WTC11 (cell line): ENCODE measurements around the gene TUNAR. TPM values are rescaled to one million over a fixed set of nuclear protein-coding genes. Genes with fewer than 3 reads are reported as not detected.
A peak's percentile ranks its signal among the peaks of the same experiment; 100 is the strongest.

Source experiments
- ATAC-seq: fragments of 200-7000 bp; cut with Tn5 transposase; 2 replicates; pipeline ENCODE4 v1.10.0; 2021; ENCODE audit warnings: mild to moderate bottlenecking, moderate library complexity
- CTCF ChIA-PET: fragments of 300-600 bp; sonication (Branson Sonifier 250); formaldehyde crosslinking; loops from one replicate; lab custom pipeline; 2021; ENCODE audit warnings: antibody characterized with exemption; lab: Charles Lee
- POLR2A ChIA-PET: fragments of 350-600 bp; sonication (Branson Sonifier 250); formaldehyde crosslinking; loops from one replicate; lab custom pipeline; 2021; ENCODE audit warnings: antibody characterized with exemption; lab: Charles Lee
- DNase-seq: peaks from one replicate; pipeline ENCODE4 v3.0.0; 2021; ENCODE audit warnings: low spot score
- H3K27ac Mint-ChIP-seq: 2 replicates; pipeline ENCODE4 v1.8.0; 2021; ENCODE audit warnings: mixed read lengths
- H3K27me3 Mint-ChIP-seq: 2 replicates; pipeline ENCODE4 v1.8.0; 2021; ENCODE audit warnings: low read depth, mild to moderate bottlenecking, moderate library complexity, mixed read lengths
- H3K36me3 Mint-ChIP-seq: 2 replicates; pipeline ENCODE4 v1.8.0; 2021; ENCODE audit warnings: mixed read lengths
- H3K4me1 Mint-ChIP-seq: 2 replicates; pipeline ENCODE4 v1.8.0; 2022; ENCODE audit warnings: mixed read lengths
- H3K4me3 Mint-ChIP-seq: 2 replicates; pipeline ENCODE4 v1.8.0; 2021; ENCODE audit warnings: mild to moderate bottlenecking, moderate library complexity, mixed read lengths
- H3K9me3 Mint-ChIP-seq: 2 replicates; pipeline ENCODE4 v1.8.0; 2021; ENCODE audit warnings: mixed read lengths
- AFF4 ChIP-seq: sonication (generic); formaldehyde crosslinking; IDR thresholded peaks from 2 replicates; pipeline ENCODE4 v1.8.1; 2023; ENCODE audit warnings: mild to moderate bottlenecking, missing genetic modification reagents, borderline replicate concordance
- ATF1 ChIP-seq: sonication (generic); formaldehyde crosslinking; IDR thresholded peaks from 2 replicates; pipeline ENCODE4 v1.8.1; 2023; ENCODE audit warnings: mild to moderate bottlenecking, moderate library complexity, missing genetic modification reagents
- ESRRA ChIP-seq: sonication (generic); formaldehyde crosslinking; IDR thresholded peaks from 2 replicates; pipeline ENCODE4 v1.8.1; 2022; ENCODE audit warnings: mild to moderate bottlenecking, missing genetic modification reagents, borderline replicate concordance
- ETV6 ChIP-seq: sonication (generic); formaldehyde crosslinking; IDR thresholded peaks from 2 replicates; pipeline ENCODE4 v1.8.1; 2022; ENCODE audit warnings: mild to moderate bottlenecking, missing genetic modification reagents
- IRF1 ChIP-seq: sonication (generic); formaldehyde crosslinking; IDR thresholded peaks from 2 replicates; pipeline ENCODE4 v1.8.0; 2023; ENCODE audit warnings: missing genetic modification reagents
- JAZF1 ChIP-seq: fragments of 250-450 bp; sonication (Bioruptor Pico); IDR thresholded peaks from 2 replicates; pipeline ENCODE4 v1.9.0; 2021; ENCODE audit warnings: moderate library complexity, mild to moderate bottlenecking, inconsistent platforms
- MYBL2 ChIP-seq: sonication (generic); formaldehyde crosslinking; IDR thresholded peaks from 2 replicates; pipeline ENCODE4 v1.8.1; 2023; ENCODE audit warnings: mild to moderate bottlenecking, moderate library complexity, missing genetic modification reagents
- NFATC4 ChIP-seq: fragments of 250-450 bp; sonication (Bioruptor Pico); IDR thresholded peaks from 2 replicates; pipeline ENCODE4 v1.9.0; 2021; ENCODE audit warnings: mild to moderate bottlenecking
- NFYB ChIP-seq: sonication (generic); formaldehyde crosslinking; conservative IDR thresholded peaks from 2 replicates; pipeline ENCODE4 v1.8.0; 2022; ENCODE audit warnings: low read depth, missing genetic modification reagents
- PRDM15 ChIP-seq: sonication (generic); formaldehyde crosslinking; IDR thresholded peaks from 2 replicates; pipeline ENCODE4 v1.8.0; 2022; ENCODE audit warnings: missing genetic modification reagents
- RELA ChIP-seq: sonication (generic); formaldehyde crosslinking; IDR thresholded peaks from 2 replicates; pipeline ENCODE4 v1.8.1; 2022; ENCODE audit warnings: missing genetic modification reagents, mild to moderate bottlenecking, borderline replicate concordance
- TEAD1 ChIP-seq: sonication (generic); formaldehyde crosslinking; IDR thresholded peaks from 2 replicates; pipeline ENCODE4 v1.8.0; 2022; ENCODE audit warnings: mild to moderate bottlenecking, missing genetic modification reagents
- ZNF232 ChIP-seq: sonication (generic); formaldehyde crosslinking; IDR thresholded peaks from 2 replicates; pipeline ENCODE4 v1.8.0; 2022; ENCODE audit warnings: mild to moderate bottlenecking, missing genetic modification reagents
- ZNF263 ChIP-seq: sonication (generic); formaldehyde crosslinking; IDR thresholded peaks from 2 replicates; pipeline ENCODE4 v1.8.1; 2022; ENCODE audit warnings: low read depth, mild to moderate bottlenecking, moderate library complexity, missing genetic modification reagents
- ZNF281 ChIP-seq: sonication (generic); formaldehyde crosslinking; IDR thresholded peaks from 2 replicates; pipeline ENCODE4 v1.8.0; 2023; ENCODE audit warnings: mild to moderate bottlenecking, missing genetic modification reagents
- ZNF317 ChIP-seq: sonication (generic); formaldehyde crosslinking; IDR thresholded peaks from 2 replicates; pipeline ENCODE4 v1.8.1; 2023; ENCODE audit warnings: low read depth, mild to moderate bottlenecking, moderate library complexity, missing genetic modification reagents, borderline replicate concordance
- ZSCAN18 ChIP-seq: fragments of 250-450 bp; sonication (Bioruptor Pico); IDR thresholded peaks from 2 replicates; pipeline ENCODE4 v2.1.2; 2022; ENCODE audit warnings: mild to moderate bottlenecking, moderate library complexity
- total RNA-seq: library from RNA; stranded (reverse); gene quantifications from 3 replicates; pipeline ENCODE4 v1.2.3, GENCODE V29; 2021
- TF ChIP-seq, protein P1 (sequence below): sonication (generic); formaldehyde crosslinking; IDR thresholded peaks from 2 replicates; pipeline ENCODE4 v1.8.1; 2023; ENCODE audit warnings: mild to moderate bottlenecking, missing genetic modification reagents, moderate library complexity
- TF ChIP-seq, protein P2 (sequence below): sonication (generic); formaldehyde crosslinking; IDR thresholded peaks from 2 replicates; pipeline ENCODE4 v1.8.1; 2022; ENCODE audit warnings: low read depth, mild to moderate bottlenecking, moderate library complexity, missing genetic modification reagents, borderline replicate concordance
- TF ChIP-seq, protein P3 (sequence below): sonication (generic); formaldehyde crosslinking; IDR thresholded peaks from 2 replicates; pipeline ENCODE4 v1.8.0; 2022; ENCODE audit warnings: mild to moderate bottlenecking, missing genetic modification reagents

Gene TUNAR
- total RNA-seq, 1 experiment from 2014 or later = 36.3 TPM

DNA sequence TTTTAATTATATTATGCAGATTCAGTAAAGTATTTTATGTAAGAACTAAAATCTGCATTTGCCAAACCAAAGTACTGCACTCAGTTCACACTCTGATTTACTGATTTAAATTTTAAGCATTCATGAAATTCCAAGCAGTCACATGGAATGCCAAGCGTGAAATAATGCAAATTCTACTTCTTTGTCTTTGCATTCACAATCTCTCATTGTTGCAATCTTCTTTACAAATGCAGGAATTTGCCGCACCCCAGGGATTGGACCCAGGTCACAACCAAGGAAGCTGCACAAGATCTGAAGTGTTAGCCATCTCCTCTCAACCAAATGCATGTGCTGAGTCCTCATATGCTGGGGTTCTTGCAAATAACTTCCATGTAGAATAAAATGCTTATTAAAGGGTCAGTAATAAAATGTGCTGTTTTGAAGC lies 71.9 kb downstream of the TUNAR start (continued):
- TF ChIP-seq MYBL2 (CRISPR knock-in tag) (0 out of 2 replicates have a peak, but pooled peaks have one; percentile 50), ZNF263 (no peak), ZSCAN18 (CRISPR knock-in tag) (no peak), ESRRA (CRISPR knock-in tag) (no peak), ATF1 (CRISPR knock-in tag) (no peak), ZNF317 (no peak), AFF4 (0 out of 2 replicates have a peak, but pooled peaks have one; percentile 42)
- TF ChIP-seq, all 79 proteins: peak for 18

GRCh38 chr14:95951359-95951758 lies 74.7 kb downstream of the TUNAR start:
- ATAC-seq = no peak

More at GRCh38 chr14:95951359-95951758, 74.7 kb downstream of the TUNAR start:
- DNase-seq = no peak
- peaks cover 72% of the 10 kb centered on the region for H3K4me1 Mint-ChIP-seq
- peaks cover 6% of the 10 kb centered on the region; the same call in 1 of the 2 replicates for H3K9me3 Mint-ChIP-seq
- no peaks in the 10 kb centered on the region; the same call in 1 of the 2 replicates for H3K27me3 Mint-ChIP-seq
- peak overlapping the region; percentile 71 for H3K27ac Mint-ChIP-seq
- ChIA-PET POLR2A (no interaction called here), CTCF (interaction anchor here (0.7 to 0.9 kb wide), 2 partner anchors 43 to 55 kb away, joined by 3 to 5 read pairs; no protein-coding TSS in a partner anchor)
- peaks cover 4% of the 10 kb centered on the region; the same call in 1 of the 2 replicates for H3K36me3 Mint-ChIP-seq
- TF ChIP-seq NFATC4 (CRISPR knock-in tag) (no peak), ZNF232 (no peak), ZNF281 (no peak), RELA (no peak), ETV6 (CRISPR knock-in tag) (no peak), MYBL2 (CRISPR knock-in tag) (no peak), IRF1 (CRISPR knock-in tag) (no peak), PRDM15 (CRISPR knock-in tag) (no peak), JAZF1 (CRISPR knock-in tag) (no peak), TEAD1 (CRISPR knock-in tag) (no peak), NFYB (no peak)
- TF ChIP-seq, protein P1, sequence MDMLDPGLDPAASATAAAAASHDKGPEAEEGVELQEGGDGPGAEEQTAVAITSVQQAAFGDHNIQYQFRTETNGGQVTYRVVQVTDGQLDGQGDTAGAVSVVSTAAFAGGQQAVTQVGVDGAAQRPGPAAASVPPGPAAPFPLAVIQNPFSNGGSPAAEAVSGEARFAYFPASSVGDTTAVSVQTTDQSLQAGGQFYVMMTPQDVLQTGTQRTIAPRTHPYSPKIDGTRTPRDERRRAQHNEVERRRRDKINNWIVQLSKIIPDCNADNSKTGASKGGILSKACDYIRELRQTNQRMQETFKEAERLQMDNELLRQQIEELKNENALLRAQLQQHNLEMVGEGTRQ (CRISPR knock-in tag) = no peak
- TF ChIP-seq, protein P2, sequence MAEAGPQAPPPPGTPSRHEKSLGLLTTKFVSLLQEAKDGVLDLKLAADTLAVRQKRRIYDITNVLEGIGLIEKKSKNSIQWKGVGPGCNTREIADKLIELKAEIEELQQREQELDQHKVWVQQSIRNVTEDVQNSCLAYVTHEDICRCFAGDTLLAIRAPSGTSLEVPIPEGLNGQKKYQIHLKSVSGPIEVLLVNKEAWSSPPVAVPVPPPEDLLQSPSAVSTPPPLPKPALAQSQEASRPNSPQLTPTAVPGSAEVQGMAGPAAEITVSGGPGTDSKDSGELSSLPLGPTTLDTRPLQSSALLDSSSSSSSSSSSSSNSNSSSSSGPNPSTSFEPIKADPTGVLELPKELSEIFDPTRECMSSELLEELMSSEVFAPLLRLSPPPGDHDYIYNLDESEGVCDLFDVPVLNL (CRISPR knock-in tag) = no peak
- TF ChIP-seq, protein P3, sequence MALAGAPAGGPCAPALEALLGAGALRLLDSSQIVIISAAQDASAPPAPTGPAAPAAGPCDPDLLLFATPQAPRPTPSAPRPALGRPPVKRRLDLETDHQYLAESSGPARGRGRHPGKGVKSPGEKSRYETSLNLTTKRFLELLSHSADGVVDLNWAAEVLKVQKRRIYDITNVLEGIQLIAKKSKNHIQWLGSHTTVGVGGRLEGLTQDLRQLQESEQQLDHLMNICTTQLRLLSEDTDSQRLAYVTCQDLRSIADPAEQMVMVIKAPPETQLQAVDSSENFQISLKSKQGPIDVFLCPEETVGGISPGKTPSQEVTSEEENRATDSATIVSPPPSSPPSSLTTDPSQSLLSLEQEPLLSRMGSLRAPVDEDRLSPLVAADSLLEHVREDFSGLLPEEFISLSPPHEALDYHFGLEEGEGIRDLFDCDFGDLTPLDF (CRISPR knock-in tag) = no peak
- no peak overlapping the region for H3K4me3 Mint-ChIP-seq
